SJSA1 (cell line): ENCODE results near the gene MSMB. TPM values are rescaled to one million over a fixed set of nuclear protein-coding genes. Genes with fewer than 3 reads are reported as not detected.
"Not testable (repeated sequence)": the region's sequence is repeated elsewhere in the genome, so short reads cannot be mapped to it uniquely, and the experiment has no call there.

Experiments
- DNase-seq, 2 experiments: peaks; one replicate each; pipeline ENCODE4 v3.0.0-alpha.2; 2015 to 2020; ENCODE audit warnings: low spot score in 2 of 2, low read depth in 1 of 2
- H3K27ac ChIP-seq: fragments of 250-450 bp; sonication (Bioruptor Pico); 2 replicates; pipeline ENCODE4 v1.5.1; 2020; ENCODE audit warnings: mild to moderate bottlenecking, moderate library complexity
- H3K27me3 ChIP-seq: fragments of 250-450 bp; sonication (Bioruptor Pico); replicated peaks from 2 replicates; pipeline ENCODE4 v1.5.1; 2020; ENCODE audit warnings: mild to moderate bottlenecking, moderate library complexity
- H3K36me3 ChIP-seq: fragments of 250-450 bp; sonication (Bioruptor Pico); 2 replicates; pipeline ENCODE4 v1.5.1; 2020; ENCODE audit warnings: mild to moderate bottlenecking
- H3K4me1 ChIP-seq: fragments of 250-450 bp; sonication (Bioruptor Pico); replicated peaks from 2 replicates; pipeline ENCODE4 v1.6.1; 2021; ENCODE audit warnings: mild to moderate bottlenecking
- H3K4me3 ChIP-seq: fragments of 250-450 bp; sonication (Bioruptor Pico); 2 replicates; pipeline ENCODE4 v1.5.1; 2020; ENCODE audit warnings: mild to moderate bottlenecking
- H3K9me3 ChIP-seq: fragments of 250-450 bp; sonication (Bioruptor Pico); replicated peaks from 2 replicates; pipeline ENCODE4 v1.5.1; 2020; ENCODE audit warnings: mild to moderate bottlenecking
- total RNA-seq: library from RNA; depleted of rRNA; stranded (reverse); fragments of >200 nt; shearing (Covaris generic); gene quantifications from 2 replicates; pipeline ENCODE4 v1.2.3, GENCODE V29; 2014; rRNA removed

MSMB gene, protein sequence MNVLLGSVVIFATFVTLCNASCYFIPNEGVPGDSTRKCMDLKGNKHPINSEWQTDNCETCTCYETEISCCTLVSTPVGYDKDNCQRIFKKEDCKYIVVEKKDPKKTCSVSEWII
- total RNA-seq = not detected in 2 replicates

DNA sequence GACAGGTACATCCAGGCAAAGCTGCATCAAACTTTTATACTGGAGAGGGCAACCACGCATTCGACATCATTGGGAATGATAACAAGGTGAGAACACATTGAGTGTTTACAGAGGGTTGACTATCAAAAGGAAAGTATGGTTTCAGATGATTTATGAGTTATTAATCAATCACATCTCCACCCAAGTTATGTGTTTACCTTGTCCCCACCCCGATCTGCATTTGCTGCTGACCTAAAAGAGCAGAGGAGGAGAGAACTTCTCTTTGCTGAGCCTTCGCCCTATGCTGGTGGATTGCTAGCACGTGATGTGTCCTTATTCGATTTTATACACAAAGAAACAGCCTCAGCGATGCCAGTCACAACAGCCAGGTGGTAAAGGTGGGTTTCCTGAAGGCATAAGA is at the start of gene MSMB:
MSMB (minus strand) TSS at position 9 of the 400 bp plus-strand sequence. CDS start 32 bp downstream, outside the sequence.
- no peak within 1 kb of the TSS for H3K27ac ChIP-seq
- DNase-seq = no peak
- H3K4me1 ChIP-seq = no peaks in the 10 kb centered on the region
- H3K36me3 ChIP-seq = no peaks in the 10 kb centered on the region
- no peak within 1 kb of the TSS for H3K4me3 ChIP-seq
- H3K9me3 ChIP-seq = no peaks in the 10 kb centered on the region
- peaks cover 18% of the 10 kb centered on the region for H3K27me3 ChIP-seq

DNA sequence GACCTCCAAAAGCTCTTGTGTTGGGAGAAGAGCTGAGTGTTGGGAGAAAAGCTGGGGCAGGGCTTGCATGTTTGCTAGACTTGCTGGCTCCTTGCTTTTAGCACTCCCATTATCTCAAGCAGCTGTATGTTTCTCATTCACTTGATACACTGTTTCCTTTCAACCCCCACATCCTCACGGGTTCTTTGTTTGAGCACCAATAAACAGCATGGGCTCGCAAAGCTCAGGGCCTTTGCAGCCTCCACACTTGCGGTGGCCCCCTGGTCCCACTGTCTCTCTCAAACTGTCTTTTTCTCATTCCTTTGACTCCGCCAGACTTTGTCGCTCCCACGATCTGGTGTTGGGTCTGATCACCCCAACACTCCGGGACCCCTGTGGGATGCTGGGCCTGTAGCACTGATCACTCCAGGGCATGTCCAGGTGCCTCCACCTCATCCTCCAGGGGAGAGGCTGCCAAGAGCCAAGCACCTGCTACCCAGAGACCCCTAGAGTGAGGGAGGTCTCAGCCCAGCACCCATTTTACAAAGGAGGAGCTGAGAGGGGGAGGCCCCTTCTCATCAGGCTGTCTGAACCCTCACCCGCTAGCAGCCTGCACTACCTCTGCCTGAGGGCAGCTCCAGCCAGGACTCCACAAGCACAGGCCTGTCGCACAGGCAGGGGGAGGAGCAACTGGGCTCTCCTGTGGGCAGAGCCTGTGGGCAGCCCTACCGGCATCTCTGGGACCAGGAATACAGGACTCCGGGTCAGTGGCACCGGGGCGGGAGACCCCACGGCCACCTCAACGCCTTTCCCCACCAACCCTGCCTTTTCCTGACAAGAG is 49.1 kb upstream of the MSMB start:
- Histone ChIP-seq H3K27me3 (no peaks in the 10 kb centered on the region), H3K27ac (no peak overlapping the region), H3K4me3 (no peak overlapping the region), H3K4me1 (peaks cover 15% of the 10 kb centered on the region), H3K9me3 (no peaks in the 10 kb centered on the region), H3K36me3 (no peaks in the 10 kb centered on the region)
- no peak for DNase-seq

DNA sequence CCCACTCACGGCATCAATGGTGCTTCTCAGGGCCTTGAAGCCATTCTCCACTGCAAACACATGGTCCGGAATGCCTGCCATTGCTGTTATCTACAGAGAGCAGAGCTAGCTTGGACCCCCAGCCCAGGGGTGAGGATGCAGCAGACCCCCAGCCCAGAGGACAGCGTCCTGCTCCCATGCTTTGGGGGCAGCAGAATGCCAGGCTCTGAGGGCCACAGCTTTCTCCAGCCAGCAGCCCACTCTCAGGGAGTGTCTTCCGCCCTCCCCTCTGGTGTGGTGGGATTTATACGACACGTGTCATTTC is 48.1 kb upstream of the MSMB start:
- no peak for DNase-seq
- Histone ChIP-seq H3K4me1 (peaks cover 15% of the 10 kb centered on the region), H3K27ac (no peak overlapping the region), H3K4me3 (no peak overlapping the region), H3K27me3 (no peaks in the 10 kb centered on the region), H3K36me3 (no peaks in the 10 kb centered on the region), H3K9me3 (no peaks in the 10 kb centered on the region)

DNA sequence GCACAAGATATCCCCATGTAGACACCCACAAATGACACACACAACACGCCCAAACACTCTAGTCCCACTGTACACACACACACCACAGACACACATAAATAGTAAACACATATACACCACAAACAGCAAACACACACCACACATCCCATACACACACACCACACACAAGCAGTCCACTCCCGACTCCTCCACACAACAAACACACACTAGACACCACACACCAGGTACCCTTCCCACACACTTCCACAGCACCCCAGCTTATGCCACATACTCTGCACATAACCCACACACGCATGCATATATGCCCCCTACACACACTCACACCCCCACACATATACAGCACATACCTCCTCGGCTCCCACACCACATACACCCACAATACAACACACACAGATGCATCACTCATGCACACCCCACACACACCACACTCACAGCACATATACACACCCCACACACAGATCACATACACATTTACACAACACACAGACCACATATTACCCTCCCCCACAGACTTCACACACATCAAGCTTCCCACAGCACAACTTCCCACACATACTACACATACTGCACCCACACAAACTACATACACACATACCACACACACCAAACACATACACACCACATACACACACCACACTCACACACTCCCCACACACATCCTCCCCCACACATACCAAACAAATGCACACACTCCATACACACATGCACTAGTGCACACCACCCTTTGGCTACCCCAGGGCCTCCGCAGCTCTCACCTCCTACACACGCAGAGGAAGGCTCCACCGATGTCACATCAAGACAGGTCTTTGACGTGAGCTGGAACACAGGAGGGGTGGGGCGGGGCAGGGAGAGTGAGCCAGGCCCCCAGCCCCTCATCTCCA is 47.5 kb upstream of the MSMB start:
- not testable (repeated sequence) for H3K9me3 ChIP-seq, H3K4me3 ChIP-seq, H3K36me3 ChIP-seq, H3K27me3 ChIP-seq, H3K27ac ChIP-seq
- peak in 1 of 2 experiments; percentile 29 for DNase-seq
- H3K4me1 ChIP-seq = peaks cover 15% of the 10 kb centered on the region

DNA sequence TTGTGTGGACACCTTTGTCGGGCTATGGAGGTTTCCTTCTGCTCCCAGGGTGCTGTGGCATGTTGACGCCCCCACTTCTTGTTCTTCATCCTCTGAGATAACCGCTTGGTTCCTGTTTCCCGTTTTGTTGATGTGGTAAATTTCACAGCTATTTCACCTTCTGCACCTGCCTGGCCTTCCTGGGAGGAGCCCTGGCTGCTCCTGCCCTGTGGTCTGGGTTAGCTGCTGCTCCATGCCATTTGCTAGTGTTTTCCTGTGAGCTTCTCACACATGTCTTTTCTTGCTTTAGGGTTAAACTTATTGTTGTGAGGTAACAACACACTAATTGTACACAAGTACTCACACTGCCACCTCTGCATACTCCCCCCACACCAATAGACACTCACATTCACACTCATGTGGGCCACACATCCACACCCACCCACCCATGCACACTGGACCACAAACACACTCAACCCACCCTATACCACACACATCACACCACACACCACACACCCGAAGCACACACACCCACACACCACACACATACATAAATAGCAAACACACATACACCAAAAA is 46.5 kb upstream of the MSMB start:
- peaks cover 15% of the 10 kb centered on the region for H3K4me1 ChIP-seq
- H3K36me3 ChIP-seq = no peaks in the 10 kb centered on the region
- DNase-seq = no peak
- H3K27ac ChIP-seq = no peak overlapping the region
- no peaks in the 10 kb centered on the region for H3K9me3 ChIP-seq
- H3K27me3 ChIP-seq = no peaks in the 10 kb centered on the region
- no peak overlapping the region for H3K4me3 ChIP-seq

DNA sequence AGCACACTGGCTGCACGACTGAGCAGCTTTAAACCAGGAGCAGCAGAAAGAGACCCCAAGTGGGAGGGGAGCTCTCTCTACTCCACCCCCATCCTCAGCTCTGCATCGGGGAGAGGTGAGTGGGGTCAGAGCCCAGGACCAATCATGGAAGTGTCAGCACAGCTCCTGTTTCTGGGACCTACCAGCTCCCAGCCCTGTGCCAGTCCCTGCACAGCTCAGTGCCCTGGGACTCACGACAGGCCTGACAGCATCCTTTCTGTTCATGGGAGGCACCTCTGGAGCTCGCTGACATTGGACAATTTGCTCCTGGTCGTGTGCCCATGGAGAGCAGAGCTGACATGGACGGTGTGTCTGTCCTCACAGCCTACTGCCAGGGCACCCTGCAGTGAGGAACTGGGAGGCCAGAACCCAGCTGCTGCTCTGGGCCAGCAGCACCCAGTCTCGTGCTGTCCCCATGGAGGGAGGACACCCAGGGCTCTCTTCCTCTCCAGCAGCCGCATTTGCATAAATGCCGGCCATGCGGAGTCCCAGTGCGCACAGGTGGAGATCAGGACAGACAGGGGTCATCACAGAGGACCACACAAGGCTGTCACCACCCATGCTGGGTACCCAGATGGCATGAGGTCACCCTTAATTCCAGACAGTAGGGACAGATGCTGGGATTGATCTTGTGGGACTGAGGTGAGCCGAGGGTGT is 45.9 kb upstream of the MSMB start:
- Histone ChIP-seq H3K4me1 (peaks cover 12% of the 10 kb centered on the region), H3K27me3 (no peaks in the 10 kb centered on the region), H3K4me3 (no peak overlapping the region)

DNA sequence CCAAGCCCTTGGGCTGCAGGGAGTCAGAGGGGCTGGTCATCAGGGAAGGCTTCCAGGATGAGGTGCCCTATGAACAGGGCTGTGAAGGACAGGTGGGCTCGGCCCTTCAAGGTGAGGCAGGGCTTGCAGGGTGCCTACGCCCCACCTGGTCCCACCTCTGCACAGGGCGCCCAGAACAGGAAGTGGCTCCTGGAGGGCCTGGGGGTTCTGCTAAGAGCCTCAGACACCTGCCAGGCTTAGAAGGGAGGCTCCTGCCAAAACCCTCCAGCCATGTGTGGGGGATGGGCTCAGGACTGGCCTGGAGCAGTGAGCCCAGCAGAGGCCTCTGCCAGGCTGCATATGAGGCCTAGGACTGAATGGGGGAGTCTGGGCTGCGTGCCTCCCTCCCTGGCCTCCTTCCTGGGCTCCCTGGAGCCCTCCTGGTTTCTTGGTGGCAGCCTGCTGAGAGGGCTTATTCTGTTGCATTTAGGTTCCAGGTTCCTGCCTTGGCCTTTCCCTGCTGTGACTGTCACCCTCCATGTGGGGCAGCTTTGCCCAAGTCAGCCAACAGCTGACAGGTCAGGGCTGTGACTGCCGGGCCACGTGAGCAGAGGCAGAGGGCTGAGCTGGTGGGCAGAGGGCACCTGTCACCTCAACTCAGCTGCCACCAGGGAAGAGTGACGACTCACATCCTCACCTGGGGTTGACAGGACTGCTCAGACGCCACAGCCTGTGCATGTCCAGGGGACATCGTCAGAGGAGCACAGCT is 45.2 kb upstream of the MSMB start:
- H3K27me3 ChIP-seq = no peaks in the 10 kb centered on the region
- no peaks in the 10 kb centered on the region for H3K9me3 ChIP-seq
- no peaks in the 10 kb centered on the region for H3K36me3 ChIP-seq
- no peak overlapping the region for H3K27ac ChIP-seq
- DNase-seq = no peak
- H3K4me3 ChIP-seq = no peak overlapping the region
- peaks cover 4% of the 10 kb centered on the region for H3K4me1 ChIP-seq

More for the DNA sequence above, 45.9 kb upstream of the MSMB start:
- H3K27ac ChIP-seq = no peak overlapping the region
- no peaks in the 10 kb centered on the region for H3K9me3 ChIP-seq
- H3K36me3 ChIP-seq = no peaks in the 10 kb centered on the region
- DNase-seq = no peak

DNA sequence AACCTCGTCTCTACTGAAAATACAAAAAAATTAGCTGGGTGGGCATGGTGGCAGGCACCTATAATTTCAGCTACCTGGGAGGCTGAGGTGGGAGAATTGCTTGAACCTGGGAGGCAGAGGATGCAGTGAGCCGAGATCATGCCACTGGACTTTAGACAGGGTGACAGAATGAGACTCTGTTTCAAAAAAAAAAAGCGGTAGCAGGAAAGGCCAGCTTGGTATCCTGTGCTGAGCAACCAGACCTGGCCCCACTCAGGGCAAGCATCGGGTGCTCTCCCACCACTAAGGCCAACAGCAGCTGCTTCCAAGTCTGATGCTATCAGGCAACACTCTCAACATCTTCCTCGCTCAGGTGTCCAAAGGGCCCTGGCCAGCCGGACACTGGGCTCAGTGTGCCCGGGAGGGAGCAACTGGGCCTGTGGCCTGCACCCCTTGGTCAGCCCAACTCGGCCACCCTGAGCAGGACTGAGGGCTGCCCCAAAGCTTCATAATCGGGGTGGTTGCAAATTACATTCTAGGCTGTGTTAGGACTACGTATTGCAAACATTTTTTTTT is 44.3 kb upstream of the MSMB start:
- H3K4me3 ChIP-seq = no peak overlapping the region
- H3K27ac ChIP-seq = no peak overlapping the region
- no peaks in the 10 kb centered on the region for H3K27me3 ChIP-seq

DNA sequence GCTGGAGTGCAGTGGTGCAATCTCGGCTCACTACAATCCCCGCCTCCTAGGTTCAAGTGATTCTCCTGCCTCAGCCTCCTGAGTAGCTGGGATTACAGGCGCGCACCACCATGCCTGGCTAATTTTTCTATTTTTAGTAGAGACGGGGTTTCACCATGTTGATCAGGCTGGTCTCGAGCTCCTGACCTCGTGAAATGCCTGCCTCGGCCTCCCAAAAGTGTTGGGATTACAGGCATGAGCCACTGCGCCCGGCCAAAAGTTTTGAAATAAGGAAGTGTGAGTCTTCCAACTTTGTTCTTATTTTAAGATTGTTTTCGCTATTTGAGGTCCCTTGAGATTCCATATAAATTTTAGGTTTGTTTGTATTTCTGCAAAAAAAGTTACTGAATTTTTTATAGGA is 41.3 kb upstream of the MSMB start:
- not testable (repeated sequence) for H3K36me3 ChIP-seq, H3K27ac ChIP-seq, H3K4me3 ChIP-seq, H3K9me3 ChIP-seq, DNase-seq, H3K27me3 ChIP-seq, H3K4me1 ChIP-seq

More for the DNA sequence above, 44.3 kb upstream of the MSMB start:
- no peaks in the 10 kb centered on the region for H3K9me3 ChIP-seq
- H3K36me3 ChIP-seq = no peaks in the 10 kb centered on the region
- no peak for DNase-seq
- H3K4me1 ChIP-seq = no peaks in the 10 kb centered on the region

DNA sequence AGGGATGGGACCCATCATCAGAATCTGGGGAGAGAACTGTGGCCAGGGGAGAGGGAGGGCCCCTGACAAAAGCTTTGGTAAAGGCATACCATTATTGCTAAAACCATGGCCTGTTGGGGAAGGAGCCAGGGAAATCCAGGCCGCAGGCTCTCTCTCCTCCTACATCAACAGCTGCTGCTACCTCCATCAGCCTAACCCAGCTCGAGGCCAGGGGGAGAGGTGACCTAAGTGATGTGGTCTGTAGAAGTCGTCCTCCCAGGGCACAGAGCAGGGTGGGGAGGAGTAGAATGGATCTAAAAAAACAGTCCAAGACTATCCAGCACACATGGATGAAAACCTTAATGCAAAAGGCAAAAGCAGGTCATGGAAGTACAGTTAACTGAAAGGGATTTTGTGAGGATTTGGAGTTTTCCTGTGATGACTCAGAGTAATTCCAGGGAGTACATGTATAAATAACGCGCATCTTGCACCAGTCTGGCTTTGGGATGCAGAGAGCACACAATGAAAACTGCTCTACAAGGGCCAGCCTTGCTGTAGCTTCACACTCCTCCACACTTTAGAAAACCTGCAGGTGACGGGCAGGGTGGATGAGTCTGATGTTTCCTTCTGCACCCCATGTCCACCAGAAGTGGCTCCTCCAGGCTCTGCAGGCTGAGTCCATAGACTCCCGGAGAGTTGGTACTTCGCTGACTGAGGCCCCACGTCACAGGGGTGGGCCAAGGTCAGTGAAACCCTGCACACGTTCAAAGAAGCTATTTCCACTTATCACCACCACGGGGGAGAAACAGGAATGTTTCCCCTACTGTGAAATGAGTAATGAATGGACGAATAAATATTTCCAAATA is 38.5 kb upstream of the MSMB start:
- Histone ChIP-seq H3K4me3 (no peak overlapping the region), H3K27ac (no peak overlapping the region), H3K4me1 (peaks cover 28% of the 10 kb centered on the region), H3K36me3 (no peaks in the 10 kb centered on the region), H3K9me3 (no peaks in the 10 kb centered on the region), H3K27me3 (no peaks in the 10 kb centered on the region)
- peak in 1 of 2 experiments; percentile 31 for DNase-seq

DNA sequence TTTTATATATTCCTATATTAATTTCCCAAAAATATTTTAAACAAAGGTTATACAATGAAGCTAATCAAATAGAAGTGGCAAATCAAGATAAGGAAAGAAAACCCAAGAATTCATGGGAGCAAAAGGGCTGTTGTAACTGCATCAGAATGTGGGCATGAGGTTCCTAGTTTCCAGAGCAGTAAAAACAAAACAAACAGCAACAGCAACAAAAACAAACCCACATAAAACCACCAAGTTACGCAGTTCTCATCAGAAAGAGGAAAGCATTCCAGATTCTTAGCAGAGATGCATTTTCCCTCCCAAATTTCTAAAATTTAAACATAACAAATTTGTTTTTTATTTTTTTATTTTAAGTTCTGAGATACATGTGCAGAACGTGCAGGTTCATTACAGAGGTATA is 34.8 kb upstream of the MSMB start:
- Histone ChIP-seq H3K4me1 (peaks cover 30% of the 10 kb centered on the region), H3K36me3 (no peaks in the 10 kb centered on the region), H3K27ac (peak overlapping the region; percentile 90), H3K27me3 (no peaks in the 10 kb centered on the region), H3K9me3 (no peaks in the 10 kb centered on the region), H3K4me3 (no peak overlapping the region)
- peak in 1 of 2 experiments; percentile 60 for DNase-seq
